ENCODE results near the gene DCLK1. TPM values are rescaled to one million over a fixed set of nuclear protein-coding genes. Genes with fewer than 3 reads are reported as not detected.
"Not testable (repeated sequence)": the region's sequence is repeated elsewhere in the genome, so short reads cannot be mapped to it uniquely, and the experiment has no call there.

The DCLK1 gene
- total RNA-seq, 2 donors from 2014 or later, result 64.4 to 112 TPM

- DNase-seq (ENCODE audit: low spot score), result no peak
- intact Hi-C loops (cut with DNase I), result no loop called here
These were observed 34.4 kb downstream of the DCLK1 start for GRCh38 chr13:36096461-36097416.

- intact Hi-C loops (cut with DNase I), result no loop called here
- DNase-seq (ENCODE audit: low spot score), result no peak
These were observed 36.7 kb downstream of the DCLK1 start for GRCh38 chr13:36094478-36094877.

DNA sequence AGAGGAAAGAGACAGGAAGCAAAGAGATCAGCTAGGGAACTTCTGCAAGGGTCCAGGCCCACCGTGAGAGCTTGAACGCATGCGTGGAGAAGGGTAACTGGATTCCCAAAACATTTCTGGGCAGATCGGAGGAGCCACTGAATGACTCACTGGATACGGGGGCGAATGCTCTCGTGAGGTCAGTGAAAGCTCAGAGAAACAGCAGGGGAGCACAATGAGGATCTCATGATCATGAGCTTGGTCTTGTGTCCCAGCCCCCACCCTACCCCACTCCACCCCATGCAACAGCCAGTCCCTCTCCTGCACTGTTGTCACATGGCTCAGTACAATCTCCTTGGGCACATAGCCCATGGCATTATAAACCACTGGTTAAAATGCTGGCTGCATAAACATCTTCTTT, 40.6 kb downstream of the DCLK1 start:
- intact Hi-C loops (cut with DNase I), result no loop called here
- no peak for DNase-seq (ENCODE audit: low spot score)

DNA sequence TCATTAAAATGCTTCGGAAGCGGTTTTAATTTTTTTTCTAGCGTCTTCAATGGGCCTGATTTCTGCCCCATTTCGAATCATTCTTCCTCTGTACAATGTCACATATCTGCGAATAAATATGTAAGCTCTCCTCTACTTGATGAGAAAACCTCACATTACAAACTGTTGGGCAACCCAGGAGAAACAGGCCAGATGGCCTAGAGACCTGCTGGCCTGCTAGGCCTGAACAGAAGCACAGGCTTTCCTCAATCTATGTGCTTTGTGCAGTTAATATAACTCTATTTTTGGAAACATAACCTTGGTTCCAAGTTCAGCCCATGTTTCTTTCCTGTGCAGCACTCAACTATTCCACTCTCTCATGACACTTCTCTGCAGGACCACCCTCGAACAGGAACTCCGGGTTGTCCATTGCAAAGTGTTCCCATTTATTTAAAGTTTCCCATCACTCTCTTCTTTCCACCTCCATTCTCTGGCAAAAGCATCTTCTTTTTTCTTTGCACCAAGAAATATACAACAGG, 42.0 kb downstream of the DCLK1 start:
- DNase-seq (ENCODE audit: low spot score), result no peak
- intact Hi-C loops (cut with DNase I), result loop anchor here in 1 of 2 donors (10.0 kb wide), 1 partner anchor 106 kb away; no protein-coding TSS in a partner anchor

GRCh38 chr13:36088463-36088862, 42.7 kb downstream of the DCLK1 start:
- no peak for DNase-seq (ENCODE audit: low spot score)
- intact Hi-C loops (cut with DNase I), result loop anchor here in 1 of 2 donors (10.0 kb wide), 1 partner anchor 106 kb away; no protein-coding TSS in a partner anchor

DNA sequence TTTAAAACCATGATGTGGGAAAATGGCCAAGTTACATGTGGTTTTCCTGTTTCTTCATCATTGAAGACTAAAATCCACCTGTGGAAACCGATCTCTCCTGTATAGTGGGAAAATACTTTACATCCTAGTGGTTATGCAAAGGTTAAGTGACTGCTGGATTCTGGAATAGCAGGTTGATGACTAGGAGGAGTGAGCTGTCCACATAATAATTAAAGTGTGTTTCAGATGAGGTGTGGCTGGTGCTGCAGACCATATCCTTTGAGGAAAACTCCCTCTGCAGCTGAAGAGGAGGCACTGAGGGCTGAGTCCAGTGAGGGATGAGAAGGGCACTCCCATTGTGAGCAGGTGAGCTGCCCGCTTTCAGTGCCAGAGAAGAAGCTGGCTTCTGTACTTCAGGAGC, 43.2 kb downstream of the DCLK1 start:
- intact Hi-C loops (cut with DNase I), result loop anchor here in 1 of 2 donors (10.0 kb wide), 1 partner anchor 107 kb away; no protein-coding TSS in a partner anchor
- no peak for DNase-seq (ENCODE audit: low spot score)

DNA sequence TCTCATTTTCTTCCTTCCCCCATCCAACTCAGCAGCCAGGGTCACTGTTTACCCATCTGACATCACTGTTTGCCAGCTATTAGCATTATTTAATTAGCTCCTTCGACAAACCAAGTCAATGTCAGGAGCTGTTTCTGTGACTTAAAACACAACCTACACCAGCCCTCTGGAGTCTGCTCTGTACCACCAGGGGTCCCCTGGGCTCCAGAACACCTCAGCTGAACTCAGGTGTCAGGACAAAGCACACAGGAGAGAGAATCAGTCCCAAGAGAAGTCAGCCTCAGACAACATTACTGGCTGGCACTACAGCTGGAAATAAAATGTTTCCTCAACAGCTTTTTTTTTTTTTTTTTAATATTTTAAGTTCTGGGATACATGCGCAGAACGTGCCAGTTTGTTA, 45.1 kb downstream of the DCLK1 start:
- intact Hi-C loops (cut with DNase I), result loop anchor here in 1 of 2 donors (10.0 kb wide), 1 partner anchor 109 kb away; no protein-coding TSS in a partner anchor
- no peak for DNase-seq (ENCODE audit: low spot score)

GRCh38 chr13:36084131-36084530, 47.1 kb downstream of the DCLK1 start:
- intact Hi-C loops (cut with DNase I), result loop anchor here in 1 of 2 donors (10.0 kb wide), 1 partner anchor 111 kb away; no protein-coding TSS in a partner anchor

DNA sequence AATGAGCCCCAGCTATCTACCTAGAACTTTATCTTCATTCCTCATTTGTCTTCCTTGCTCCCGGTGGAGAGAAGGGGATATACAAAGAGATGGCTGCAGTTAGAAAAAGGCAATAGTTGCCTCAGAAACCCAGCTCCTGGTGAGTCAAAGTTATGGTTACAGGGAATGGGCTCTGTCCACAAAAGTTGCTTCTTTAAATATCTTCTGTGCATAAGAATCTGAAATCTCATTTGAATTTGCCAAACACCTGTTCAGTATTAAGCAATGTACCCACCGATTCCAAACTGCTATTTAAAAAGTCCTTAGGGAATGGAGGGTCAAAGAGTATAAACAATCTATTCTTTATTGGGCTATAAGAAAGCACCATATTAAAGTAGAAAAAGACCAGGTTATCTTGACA, 48.4 kb downstream of the DCLK1 start:
- intact Hi-C loops (cut with DNase I), result loop anchor here in 1 of 2 donors (10.0 kb wide), 1 partner anchor 112 kb away; no protein-coding TSS in a partner anchor
- no peak for DNase-seq (ENCODE audit: low spot score)

More at GRCh38 chr13:36084131-36084530, 47.1 kb downstream of the DCLK1 start:
- DNase-seq (ENCODE audit: low spot score), result no peak

- intact Hi-C loops (cut with DNase I), result loop anchor here in 1 of 2 donors (10.0 kb wide), 1 partner anchor 112 kb away; no protein-coding TSS in a partner anchor
- DNase-seq (ENCODE audit: low spot score), result no peak
These were observed 48.8 kb downstream of the DCLK1 start for GRCh38 chr13:36082396-36082795.

DNA sequence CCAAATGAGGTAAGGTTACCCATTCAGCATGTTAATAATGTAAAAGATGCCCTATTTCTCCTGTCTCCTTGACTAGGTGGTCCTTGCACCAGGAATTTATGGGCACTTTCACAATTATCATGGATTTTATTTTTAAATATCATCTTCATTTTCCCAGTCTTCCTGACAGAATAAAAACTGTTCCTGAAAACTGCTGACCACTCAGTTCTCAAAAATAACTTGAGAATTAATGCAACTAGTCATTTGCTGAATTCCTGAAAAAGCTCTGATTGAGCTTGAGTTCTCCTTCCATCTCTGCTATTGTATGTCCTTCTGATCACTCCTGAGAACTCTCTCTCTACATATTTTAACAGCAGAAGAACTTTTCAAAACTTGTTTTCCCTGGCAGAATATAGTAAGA, 55.0 kb downstream of the DCLK1 start:
- intact Hi-C loops (cut with DNase I), result no loop called here

GRCh38 chr13:36074659-36075058, 56.5 kb downstream of the DCLK1 start:
- no peak for DNase-seq (ENCODE audit: low spot score)
- intact Hi-C loops (cut with DNase I), result no loop called here

More for the DNA sequence above, 55.0 kb downstream of the DCLK1 start:
- DNase-seq (ENCODE audit: low spot score), result no peak

- intact Hi-C loops (cut with DNase I), result no loop called here
These were observed 58.8 kb downstream of the DCLK1 start for GRCh38 chr13:36072152-36072935.

DNA sequence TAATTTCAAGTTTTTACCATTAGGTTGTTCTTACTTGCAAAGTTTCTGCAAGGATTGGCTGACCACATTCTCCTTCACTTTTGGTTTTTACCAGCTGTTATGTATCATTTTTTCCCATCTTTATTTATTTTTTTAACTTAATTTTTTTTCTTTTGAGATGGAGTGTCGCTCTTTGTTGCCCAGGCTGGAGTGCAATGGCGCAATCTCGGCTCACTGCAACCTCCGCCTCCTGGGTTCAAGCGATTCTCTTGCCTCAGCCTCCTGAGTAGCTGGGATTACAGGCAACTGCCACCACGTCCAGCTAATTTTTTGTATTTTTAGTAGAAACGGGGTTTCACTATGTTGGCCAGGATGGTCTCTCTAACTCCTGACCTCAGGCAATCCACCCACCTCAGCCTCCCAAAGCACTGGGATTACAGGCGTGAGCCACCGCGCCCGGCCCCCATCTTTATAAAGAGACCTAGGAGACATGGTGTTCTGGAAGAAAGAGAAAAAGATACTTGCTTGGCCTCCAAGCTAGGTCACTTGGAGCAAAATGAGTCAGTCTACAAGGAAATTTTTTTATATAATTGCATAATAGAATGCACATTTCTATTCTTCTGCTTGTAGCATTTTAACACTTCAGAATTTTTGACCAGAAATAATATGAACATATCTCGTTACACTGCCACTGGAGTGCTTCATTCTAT, 60.5 kb downstream of the DCLK1 start:
- DNase-seq (ENCODE audit: low spot score); intact Hi-C loops (cut with DNase I): not testable (repeated sequence)

More at GRCh38 chr13:36072152-36072935, 58.8 kb downstream of the DCLK1 start:
- no peak for DNase-seq (ENCODE audit: low spot score)

- intact Hi-C loops (cut with DNase I), result no loop called here
- DNase-seq (ENCODE audit: low spot score), result no peak
These were observed 61.3 kb downstream of the DCLK1 start for GRCh38 chr13:36069881-36070366.

DNA sequence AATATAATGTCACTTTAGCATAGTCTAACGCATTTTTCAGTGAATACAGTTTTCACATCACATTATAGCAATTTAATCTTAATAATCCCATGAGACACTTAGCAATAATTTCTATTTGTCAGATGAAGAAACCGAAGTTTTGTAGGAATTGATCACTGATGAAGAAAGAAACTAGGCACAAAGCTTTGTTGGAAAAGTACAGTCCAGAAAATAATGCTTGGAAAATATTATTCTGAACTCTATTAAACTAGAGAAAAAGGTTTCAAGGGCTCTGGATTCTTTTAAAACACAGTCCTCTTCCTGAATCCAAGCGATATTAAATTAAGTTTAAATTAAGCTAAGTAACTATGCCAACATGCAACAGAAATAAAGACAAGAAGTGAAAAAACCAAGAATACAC, 62.2 kb downstream of the DCLK1 start:
- intact Hi-C loops (cut with DNase I), result no loop called here
- DNase-seq (ENCODE audit: low spot score), result no peak

GRCh38 chr13:36068566-36068965, 62.6 kb downstream of the DCLK1 start:
- intact Hi-C loops (cut with DNase I), result no loop called here
- no peak for DNase-seq (ENCODE audit: low spot score)

- intact Hi-C loops (cut with DNase I), result no loop called here
- no peak for DNase-seq (ENCODE audit: low spot score)
These were observed 63.3 kb downstream of the DCLK1 start for GRCh38 chr13:36067746-36068381.

All from posterior vena cava (tissue), 2 donors.